Smooth muscle cell (in vitro differentiated cells): Measurements from ENCODE around the gene TMEM176A. TPM values are rescaled to one million over a fixed set of nuclear protein-coding genes. Genes with fewer than 3 reads are reported as not detected.

ENCODE experiments used
- DNase-seq: peaks from one replicate; lab custom pipeline; 2025; ENCODE audit not compliant: unreplicated experiment; lab: John Stamatoyannopoulos, UW
- H2AFZ ChIP-seq: fragments of 200-600 bp; sonication (generic); 2 replicates; pipeline ENCODE4 v1.6.0; 2016; ENCODE audit warnings: antibody characterized with exemption, low read depth, mild to moderate bottlenecking
- H3F3A ChIP-seq: fragments of 200-600 bp; sonication (generic); 2 replicates; pipeline ENCODE4 v1.6.0; 2017; ENCODE audit warnings: antibody characterized with exemption, low read depth
- H3K27ac ChIP-seq: fragments of 200-600 bp; sonication (generic); 2 replicates; pipeline ENCODE4 v1.5.1; 2016; ENCODE audit warnings: low read depth, mild to moderate bottlenecking
- H3K27me3 ChIP-seq: fragments of 200-600 bp; sonication (generic); 2 replicates; pipeline ENCODE4 v1.6.1; 2016; ENCODE audit warnings: low read depth, mild to moderate bottlenecking
- H3K36me3 ChIP-seq: fragments of 200-600 bp; sonication (generic); 2 replicates; pipeline ENCODE4 v1.5.1; 2016; ENCODE audit warnings: low read depth
- H3K4me1 ChIP-seq: fragments of 200-600 bp; sonication (generic); 2 replicates; pipeline ENCODE4 v1.5.1; 2016; ENCODE audit warnings: low read depth
- H3K4me2 ChIP-seq: fragments of 200-600 bp; sonication (generic); 2 replicates; pipeline ENCODE4 v1.6.0; 2016; ENCODE audit warnings: mild to moderate bottlenecking
- H3K4me3 ChIP-seq: fragments of 200-600 bp; sonication (generic); 2 replicates; pipeline ENCODE4 v1.5.1; 2016; ENCODE audit warnings: mild to moderate bottlenecking
- H3K79me2 ChIP-seq: fragments of 200-600 bp; sonication (generic); 2 replicates; pipeline ENCODE4 v1.6.0; 2016; ENCODE audit warnings: low read depth, mild to moderate bottlenecking
- H3K9ac ChIP-seq: fragments of 200-600 bp; sonication (generic); 2 replicates; pipeline ENCODE4 v1.6.0; 2016; ENCODE audit warnings: low read depth
- H3K9me3 ChIP-seq: fragments of 200-600 bp; sonication (generic); replicated peaks from 2 replicates; pipeline ENCODE4 v1.5.1; 2016; ENCODE audit warnings: low read depth
- H4K20me1 ChIP-seq: fragments of 200-600 bp; sonication (generic); 2 replicates; pipeline ENCODE4 v1.6.0; 2016; ENCODE audit warnings: low read depth
- WGBS: methylation state at CpG from one replicate; pipeline ENCODE4 v1.1.7; 2016; ENCODE audit warnings: low lambda C conversion rate; 5-methylcytosine and 5-hydroxymethylcytosine counted together
- polyA plus RNA-seq: library from polyadenylated mRNA; unstranded; fragments of >200 nt; fragmentation: Nextera tagmentation; extraction: Ambion mirVana; gene quantifications from 2 replicates; pipeline ENCODE4 v1.2.1, GENCODE V29; 2016
- total RNA-seq: library from RNA; depleted of rRNA; stranded (reverse); fragments of >200 nt; gene quantifications from 2 replicates; pipeline ENCODE4 v1.2.3, GENCODE V29; 2014
- TF ChIP-seq, protein P1 (sequence below): fragments of 200-600 bp; sonication (generic); IDR thresholded peaks from 2 replicates; pipeline ENCODE4 v1.5.1; 2017; ENCODE audit warnings: borderline replicate concordance, mild to moderate bottlenecking, antibody characterized with exemption; ENCODE audit not compliant: insufficient read depth, poor library complexity, severe bottlenecking

Gene TMEM176A
- total and polyA plus RNA-seq, 2 experiments from 2014 or later = 52.8 to 105 TPM

GRCh38 chr7:150780292-150780691, 20.3 kb upstream of the TMEM176A start:
- 83% methylated on average over 3 of the region's 3 CpGs for WGBS
- H3K9me3 ChIP-seq = no peaks in the 10 kb centered on the region

DNA sequence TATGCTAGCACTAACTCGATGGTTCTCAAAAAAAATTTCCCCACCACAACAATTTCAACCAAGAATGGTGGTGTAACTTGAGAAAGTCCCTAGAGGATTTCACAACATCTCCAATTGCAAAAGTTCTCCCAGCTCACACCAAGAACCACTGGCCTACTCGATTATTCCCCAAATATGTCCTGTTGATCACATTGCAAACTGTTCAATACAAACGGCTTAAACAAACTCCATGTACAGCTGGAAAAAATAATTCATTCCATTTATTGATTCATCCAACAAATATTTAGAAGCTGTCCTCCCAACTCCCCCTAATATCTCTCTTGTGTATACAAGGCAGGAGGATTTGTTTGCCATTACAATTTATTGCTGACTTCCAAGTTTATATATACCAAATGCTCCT, 19.5 kb upstream of the TMEM176A start:
- TF ChIP-seq, protein P1, sequence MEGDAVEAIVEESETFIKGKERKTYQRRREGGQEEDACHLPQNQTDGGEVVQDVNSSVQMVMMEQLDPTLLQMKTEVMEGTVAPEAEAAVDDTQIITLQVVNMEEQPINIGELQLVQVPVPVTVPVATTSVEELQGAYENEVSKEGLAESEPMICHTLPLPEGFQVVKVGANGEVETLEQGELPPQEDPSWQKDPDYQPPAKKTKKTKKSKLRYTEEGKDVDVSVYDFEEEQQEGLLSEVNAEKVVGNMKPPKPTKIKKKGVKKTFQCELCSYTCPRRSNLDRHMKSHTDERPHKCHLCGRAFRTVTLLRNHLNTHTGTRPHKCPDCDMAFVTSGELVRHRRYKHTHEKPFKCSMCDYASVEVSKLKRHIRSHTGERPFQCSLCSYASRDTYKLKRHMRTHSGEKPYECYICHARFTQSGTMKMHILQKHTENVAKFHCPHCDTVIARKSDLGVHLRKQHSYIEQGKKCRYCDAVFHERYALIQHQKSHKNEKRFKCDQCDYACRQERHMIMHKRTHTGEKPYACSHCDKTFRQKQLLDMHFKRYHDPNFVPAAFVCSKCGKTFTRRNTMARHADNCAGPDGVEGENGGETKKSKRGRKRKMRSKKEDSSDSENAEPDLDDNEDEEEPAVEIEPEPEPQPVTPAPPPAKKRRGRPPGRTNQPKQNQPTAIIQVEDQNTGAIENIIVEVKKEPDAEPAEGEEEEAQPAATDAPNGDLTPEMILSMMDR = no peak
- DNase-seq = no peak
- Histone ChIP-seq H3F3A (no peaks in the 10 kb centered on the region), H2AFZ (no peak overlapping the region), H3K79me2 (no peaks in the 10 kb centered on the region), H4K20me1 (no peaks in the 10 kb centered on the region), H3K4me1 (peaks cover 13% of the 10 kb centered on the region), H3K4me2 (peak overlapping the region; percentile 33), H3K36me3 (no peaks in the 10 kb centered on the region), H3K4me3 (no peak overlapping the region), H3K9ac (no peak overlapping the region), H3K9me3 (no peaks in the 10 kb centered on the region), H3K27me3 (peaks cover 6% of the 10 kb centered on the region), H3K27ac (peak overlapping the region; percentile 42)
- 33% methylated on average over 3 of the region's 3 CpGs for WGBS

More at GRCh38 chr7:150780292-150780691, 20.3 kb upstream of the TMEM176A start:
- Histone ChIP-seq H3K79me2 (no peaks in the 10 kb centered on the region), H3K4me1 (peaks cover 11% of the 10 kb centered on the region), H3K27ac (peak overlapping the region; percentile 42), H3F3A (no peaks in the 10 kb centered on the region), H3K4me2 (peak overlapping the region; percentile 33), H4K20me1 (no peaks in the 10 kb centered on the region), H2AFZ (no peak overlapping the region), H3K36me3 (no peaks in the 10 kb centered on the region), H3K4me3 (no peak overlapping the region), H3K9ac (no peak overlapping the region), H3K27me3 (peaks cover 6% of the 10 kb centered on the region)
- no peak for DNase-seq
- TF ChIP-seq, protein P1 = no peak

DNA sequence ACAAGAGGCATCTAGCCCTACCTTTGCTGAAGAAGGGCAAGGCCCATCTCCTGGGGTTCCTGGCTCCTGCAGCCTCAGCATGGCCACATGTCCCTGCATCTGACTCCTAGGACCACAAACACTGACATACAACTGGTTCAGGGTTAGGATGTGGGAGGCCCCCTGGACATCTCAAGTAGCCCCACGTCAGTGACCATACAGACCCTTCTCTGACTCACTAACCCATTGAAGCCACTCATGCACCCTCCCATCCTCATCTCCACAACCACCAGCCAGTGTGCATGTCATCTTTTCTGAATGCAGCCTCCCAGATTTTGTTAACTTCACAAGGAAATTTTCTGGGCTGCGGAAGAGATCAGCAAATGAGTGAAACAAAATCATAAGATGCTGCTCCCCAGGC, 18.6 kb upstream of the TMEM176A start:
- no peak for DNase-seq
- WGBS = 73% methylated on average over 2 of the region's 2 CpGs
- peaks cover 4% of the 10 kb centered on the region for H3K27me3 ChIP-seq
- H3K27ac ChIP-seq = peak overlapping the region; percentile 42
- no peak overlapping the region for H2AFZ ChIP-seq
- no peaks in the 10 kb centered on the region for H3K79me2 ChIP-seq
- no peak overlapping the region for H3K4me3 ChIP-seq
- no peaks in the 10 kb centered on the region for H4K20me1 ChIP-seq
- no peaks in the 10 kb centered on the region for H3K9me3 ChIP-seq
- H3K36me3 ChIP-seq = no peaks in the 10 kb centered on the region
- TF ChIP-seq, protein P1 = no peak
- H3K4me1 ChIP-seq = peaks cover 13% of the 10 kb centered on the region
- H3F3A ChIP-seq = no peaks in the 10 kb centered on the region
- no peak overlapping the region for H3K4me2 ChIP-seq
- H3K9ac ChIP-seq = no peak overlapping the region

DNA sequence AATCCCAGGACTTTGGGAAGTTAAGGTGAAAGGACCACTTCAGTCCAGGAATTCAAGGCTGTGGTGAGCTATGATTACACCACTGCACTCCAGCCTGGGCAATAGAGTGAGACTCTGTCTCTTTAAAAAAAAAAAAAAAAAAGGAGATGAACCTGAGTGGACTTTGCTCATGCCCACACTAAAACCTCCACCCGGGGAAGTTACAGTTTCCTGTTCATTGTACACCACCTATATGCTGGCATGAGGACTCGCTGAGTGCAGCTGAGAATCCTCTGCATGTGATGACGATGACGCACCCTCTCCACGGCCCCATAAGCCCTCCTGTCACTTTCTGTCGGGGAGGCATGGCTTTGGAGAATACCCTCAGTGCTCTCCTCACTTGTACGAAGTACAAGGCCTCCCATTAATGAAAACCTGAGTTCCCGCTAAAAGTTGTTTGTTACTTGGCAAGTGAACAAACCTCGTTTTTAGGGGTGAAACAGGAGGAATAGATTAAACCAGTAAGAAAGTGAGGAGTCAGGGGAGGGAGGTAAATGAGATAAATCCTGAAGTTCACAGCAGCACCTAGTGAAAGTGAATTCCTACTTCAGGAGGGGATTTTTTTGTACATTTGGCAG, 16.3 kb upstream of the TMEM176A start:
- DNase-seq = no peak
- Histone ChIP-seq H2AFZ (peak overlapping the region; percentile 59), H4K20me1 (no peaks in the 10 kb centered on the region), H3K4me1 (peaks cover 13% of the 10 kb centered on the region), H3K9me3 (no peaks in the 10 kb centered on the region), H3K27ac (peak overlapping the region; percentile 75), H3K27me3 (no peaks in the 10 kb centered on the region), H3K36me3 (no peaks in the 10 kb centered on the region), H3K4me3 (no peak overlapping the region), H3F3A (no peaks in the 10 kb centered on the region), H3K9ac (peak overlapping the region; percentile 27), H3K79me2 (no peaks in the 10 kb centered on the region), H3K4me2 (peak overlapping the region; percentile 53)
- TF ChIP-seq, protein P1 = no peak
- 65% methylated on average over 9 of the region's 9 CpGs for WGBS
